LNCAP (cell line): ENCODE measurements around the gene LLGL1.

Source experiments
- TF ChIP-seq, protein P1 (sequence below): fragments of 450-650 bp; IDR thresholded peaks from 2 replicates; pipeline ENCODE4 v1.5.1; 2017; ENCODE audit warnings: mild to moderate bottlenecking

LLGL1 gene

DNA sequence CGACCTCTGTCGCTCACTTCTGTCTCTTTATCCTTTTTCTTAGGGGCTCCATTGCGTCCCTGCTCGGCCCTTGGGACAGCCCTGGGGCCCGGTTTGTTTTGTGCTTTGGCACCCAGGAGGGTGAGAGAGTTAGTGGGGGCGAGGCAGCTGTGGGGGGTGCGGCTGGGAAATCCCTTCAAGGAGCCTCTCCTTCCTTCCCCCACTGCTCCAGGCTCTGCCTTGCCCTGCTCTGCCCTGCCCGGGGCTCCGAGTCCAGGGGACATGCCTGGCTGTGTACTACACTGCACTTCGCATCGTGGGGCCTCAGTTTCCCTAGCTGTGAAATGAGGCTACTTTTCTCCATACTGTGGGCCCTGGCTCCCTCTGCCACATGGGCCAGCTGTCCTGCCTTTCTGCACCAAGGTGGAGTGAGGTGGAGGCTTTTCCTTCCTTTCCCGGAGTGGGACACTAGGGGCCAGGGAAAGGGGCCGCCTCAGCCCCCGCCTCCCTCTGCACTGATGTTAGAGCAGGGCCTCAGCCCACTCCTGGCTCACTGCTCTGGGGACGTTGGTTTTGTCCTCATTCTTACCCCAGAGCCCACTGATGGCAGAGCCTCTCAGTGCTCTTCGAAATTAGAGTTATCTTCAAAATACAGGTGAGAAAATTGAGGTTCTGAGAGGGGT is 980 bp downstream of the LLGL1 start:
- TF ChIP-seq, protein P1, sequence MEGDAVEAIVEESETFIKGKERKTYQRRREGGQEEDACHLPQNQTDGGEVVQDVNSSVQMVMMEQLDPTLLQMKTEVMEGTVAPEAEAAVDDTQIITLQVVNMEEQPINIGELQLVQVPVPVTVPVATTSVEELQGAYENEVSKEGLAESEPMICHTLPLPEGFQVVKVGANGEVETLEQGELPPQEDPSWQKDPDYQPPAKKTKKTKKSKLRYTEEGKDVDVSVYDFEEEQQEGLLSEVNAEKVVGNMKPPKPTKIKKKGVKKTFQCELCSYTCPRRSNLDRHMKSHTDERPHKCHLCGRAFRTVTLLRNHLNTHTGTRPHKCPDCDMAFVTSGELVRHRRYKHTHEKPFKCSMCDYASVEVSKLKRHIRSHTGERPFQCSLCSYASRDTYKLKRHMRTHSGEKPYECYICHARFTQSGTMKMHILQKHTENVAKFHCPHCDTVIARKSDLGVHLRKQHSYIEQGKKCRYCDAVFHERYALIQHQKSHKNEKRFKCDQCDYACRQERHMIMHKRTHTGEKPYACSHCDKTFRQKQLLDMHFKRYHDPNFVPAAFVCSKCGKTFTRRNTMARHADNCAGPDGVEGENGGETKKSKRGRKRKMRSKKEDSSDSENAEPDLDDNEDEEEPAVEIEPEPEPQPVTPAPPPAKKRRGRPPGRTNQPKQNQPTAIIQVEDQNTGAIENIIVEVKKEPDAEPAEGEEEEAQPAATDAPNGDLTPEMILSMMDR: no peak

DNA sequence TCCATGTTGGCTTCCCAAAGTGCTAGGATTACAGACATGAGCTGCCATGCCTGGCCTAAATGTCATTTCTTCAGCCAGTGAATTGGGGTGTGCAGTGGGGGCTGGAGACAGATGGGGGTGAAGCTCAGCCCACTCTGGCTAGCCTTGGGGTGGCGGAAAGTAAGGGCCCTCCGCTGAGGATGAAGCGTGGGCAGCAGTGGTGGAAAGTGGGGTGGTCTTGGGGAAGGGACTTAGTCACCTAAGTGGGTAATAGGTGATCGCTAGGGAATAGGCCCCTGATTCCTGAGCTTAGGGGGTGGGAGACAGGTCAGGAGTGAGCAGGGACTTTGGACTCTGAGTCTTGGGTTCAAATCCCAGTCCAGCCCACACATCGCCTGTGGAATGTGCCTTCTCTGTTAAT is 2.2 kb downstream of the LLGL1 start:
- TF ChIP-seq, protein P1: no peak

DNA sequence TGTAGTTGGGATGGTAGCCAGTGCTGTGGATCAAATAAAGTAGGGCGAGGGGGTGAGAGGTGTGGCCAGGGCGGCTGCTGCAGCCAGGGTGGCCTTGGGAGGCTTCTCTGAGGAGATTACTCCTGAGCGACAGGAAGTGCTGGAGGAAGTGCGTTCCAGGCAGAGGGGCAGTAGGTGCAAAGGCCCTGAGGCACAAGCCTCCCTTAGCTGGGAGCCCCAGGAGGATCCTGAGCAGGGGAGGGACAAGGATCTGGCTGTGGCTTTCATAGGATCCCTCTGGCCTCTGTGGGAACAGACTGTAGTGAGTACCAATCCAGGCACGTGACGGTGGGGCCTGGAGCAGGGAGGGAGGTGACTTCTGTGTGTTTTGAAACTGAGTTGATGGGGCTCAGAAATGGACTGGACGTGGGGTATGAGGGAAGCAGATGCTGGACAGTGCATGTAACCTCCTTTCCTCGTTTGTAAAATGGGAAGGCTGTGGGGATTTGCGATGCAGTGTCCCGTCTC is 2.8 kb downstream of the LLGL1 start:
- TF ChIP-seq, protein P1: no peak

DNA sequence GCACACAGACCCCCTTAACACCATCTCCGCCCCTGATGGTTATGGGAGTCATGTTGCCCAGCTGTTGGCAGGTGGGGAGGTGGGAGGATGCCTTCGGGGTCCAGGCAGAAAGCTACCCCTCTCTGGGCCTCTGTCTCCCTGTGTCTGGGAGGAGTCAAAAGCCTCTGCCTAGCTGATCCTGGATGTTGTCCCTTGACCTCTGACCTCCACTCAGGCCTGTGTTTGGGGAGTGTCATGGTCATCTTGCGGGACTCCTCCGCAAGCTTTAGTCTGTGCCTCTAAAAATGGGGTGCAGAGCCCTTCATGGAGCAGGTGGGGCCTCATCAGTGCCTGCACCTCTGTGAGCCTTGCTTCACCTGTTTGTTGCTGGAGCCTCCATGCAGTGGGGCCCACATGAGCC is 3.8 kb downstream of the LLGL1 start:
- TF ChIP-seq, protein P1: no peak

DNA sequence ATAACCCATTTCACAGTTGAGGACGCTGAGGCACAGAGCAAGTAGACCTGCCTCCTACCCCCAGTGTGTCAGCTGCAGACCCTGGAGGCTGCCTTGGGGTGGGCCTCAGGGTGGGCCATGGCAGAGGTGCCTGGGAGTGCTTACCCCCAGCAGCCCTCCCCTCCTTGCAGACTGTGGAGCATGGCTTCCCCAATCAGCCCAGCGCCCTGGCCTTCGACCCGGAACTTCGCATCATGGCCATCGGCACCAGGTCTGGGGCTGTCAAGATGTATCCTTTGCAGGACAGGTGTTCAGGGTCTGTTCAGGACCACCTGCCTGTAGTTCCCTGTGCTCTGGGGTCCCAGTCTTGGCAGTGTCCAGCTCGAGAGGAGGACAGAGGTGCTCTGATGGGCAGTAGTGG is 4.3 kb downstream of the LLGL1 start:
- TF ChIP-seq, protein P1: no peak

DNA sequence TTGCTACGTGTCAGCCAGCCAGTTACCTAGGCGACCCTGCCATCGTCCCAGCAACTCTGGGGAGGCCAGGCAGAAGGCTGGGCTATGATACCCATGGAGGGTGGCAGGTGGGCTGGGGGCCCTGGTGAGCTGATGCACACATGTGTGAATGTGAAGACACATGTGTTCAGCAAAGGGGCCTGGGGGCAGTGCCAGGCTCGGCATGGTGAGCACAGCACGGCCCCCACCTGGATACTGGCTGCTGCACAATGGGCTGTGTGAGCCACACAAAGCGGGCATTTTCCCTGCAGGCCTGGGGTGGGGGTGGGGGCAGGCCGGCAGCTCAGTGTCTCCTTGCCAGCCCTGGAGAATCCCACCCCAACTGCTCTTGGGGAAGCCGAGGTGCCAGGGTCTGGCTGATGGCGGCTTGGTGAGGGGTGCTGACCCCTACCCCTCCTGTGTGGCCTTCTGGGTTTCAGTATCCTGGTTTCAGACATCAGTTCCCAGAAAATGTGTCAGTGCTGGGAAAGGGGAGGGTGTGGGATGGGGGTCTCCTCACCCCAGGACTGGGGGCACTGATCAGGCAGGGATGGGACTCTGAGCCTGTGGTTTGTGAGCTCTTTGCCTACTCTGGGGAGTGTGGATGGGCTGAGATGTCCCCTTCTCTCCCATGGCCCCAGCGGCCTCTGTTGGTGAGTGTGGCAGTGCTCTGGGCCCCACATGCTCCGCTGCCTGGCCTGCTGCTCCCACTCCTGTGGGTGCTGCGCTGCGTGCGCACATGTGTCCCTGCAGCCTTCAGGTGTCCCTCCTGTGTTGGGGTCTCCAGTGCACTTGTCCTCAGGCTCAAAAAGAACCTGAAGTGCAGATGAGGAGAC is 5.1 kb downstream of the LLGL1 start:
- TF ChIP-seq, protein P1: no peak

DNA sequence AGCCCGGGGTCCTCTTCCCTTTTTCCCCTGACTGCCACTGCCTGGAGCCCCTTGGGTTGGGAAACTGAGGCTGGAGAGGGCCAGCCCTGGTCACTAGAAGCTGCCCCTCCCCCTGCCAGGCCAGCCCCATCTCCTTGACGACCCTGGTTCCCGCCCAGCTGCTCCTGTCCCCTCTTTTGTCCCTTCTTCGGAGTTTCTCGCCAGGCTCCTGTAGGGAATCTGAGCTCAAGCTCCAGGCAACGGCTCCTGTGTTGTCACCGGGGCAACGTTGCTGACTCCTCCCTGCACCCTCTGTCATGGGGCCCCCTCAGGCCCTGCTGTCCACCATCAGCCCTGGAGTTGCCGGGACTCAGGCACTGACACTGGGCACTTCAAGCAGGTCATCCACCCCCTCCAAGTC is 5.7 kb downstream of the LLGL1 start:
- TF ChIP-seq, protein P1: no peak
